Measurements from ENCODE around the gene AKAP11.
A peak's percentile ranks its signal among the peaks of the same experiment; 100 is the strongest.
"Not testable (repeated sequence)": the region's sequence is repeated elsewhere in the genome, so short reads cannot be mapped to it uniquely, and the experiment has no call there.

The AKAP11 gene

GRCh38 chr13:42272115-42272803 is at the start of gene AKAP11:
AKAP11 (plus strand) TSS chr13:42272152; CDS start chr13:42286349, 14,197 bp downstream.
- Mint-ChIP-seq H3K9me3 (no peaks in the 10 kb centered on the region), H3K27ac (peak within 1 kb of the TSS; percentile 95), H3K36me3 (ENCODE audit: low read depth) (peaks cover 22% of the 10 kb centered on the region), H3K4me1 (ENCODE audit: low read depth) (peaks cover 48% of the 10 kb centered on the region), H3K4me3 (peak within 1 kb of the TSS; percentile 93), H3K27me3 (no peaks in the 10 kb centered on the region)
- intact Hi-C loops (cut with micrococcal nuclease): loop anchor here (5.0 to 10.0 kb wide), 2 partner anchors 227 to 1010 kb away; partner anchors contain the start of genes DGKH and MTRF1

- no peak overlapping the region for H3K4me3 Mint-ChIP-seq
- no peak overlapping the region for H3K27ac Mint-ChIP-seq
- intact Hi-C loops (cut with micrococcal nuclease): no loop called here
Observed at GRCh38 chr13:42223681-42224080, 48.3 kb upstream of the AKAP11 start.

GRCh38 chr13:42225051-42225450 is 46.9 kb upstream of the AKAP11 start:
- Mint-ChIP-seq H3K27ac (no peak overlapping the region), H3K4me1 (ENCODE audit: low read depth) (peaks cover 6% of the 10 kb centered on the region), H3K36me3 (ENCODE audit: low read depth) (peaks cover 60% of the 10 kb centered on the region), H3K9me3 (no peaks in the 10 kb centered on the region), H3K27me3 (no peaks in the 10 kb centered on the region), H3K4me3 (no peak overlapping the region)
- intact Hi-C loops (cut with micrococcal nuclease): no loop called here

More at GRCh38 chr13:42223681-42224080, 48.3 kb upstream of the AKAP11 start:
- peaks cover 5% of the 10 kb centered on the region for H3K4me1 Mint-ChIP-seq (ENCODE audit: low read depth)
- no peaks in the 10 kb centered on the region for H3K9me3 Mint-ChIP-seq
- H3K27me3 Mint-ChIP-seq: no peaks in the 10 kb centered on the region
- H3K36me3 Mint-ChIP-seq (ENCODE audit: low read depth): peaks cover 66% of the 10 kb centered on the region

- H3K36me3 Mint-ChIP-seq (ENCODE audit: low read depth): peaks cover 46% of the 10 kb centered on the region
Observed at GRCh38 chr13:42226759-42227158, 45.2 kb upstream of the AKAP11 start.

GRCh38 chr13:42228527-42228926 is 43.4 kb upstream of the AKAP11 start:
- intact Hi-C loops (cut with micrococcal nuclease): no loop called here
- H3K27me3 Mint-ChIP-seq: no peaks in the 10 kb centered on the region
- no peak overlapping the region for H3K4me3 Mint-ChIP-seq
- H3K36me3 Mint-ChIP-seq (ENCODE audit: low read depth): peaks cover 46% of the 10 kb centered on the region
- H3K4me1 Mint-ChIP-seq (ENCODE audit: low read depth): peaks cover 6% of the 10 kb centered on the region
- H3K9me3 Mint-ChIP-seq: no peaks in the 10 kb centered on the region
- peak overlapping the region; percentile 55 for H3K27ac Mint-ChIP-seq

More at GRCh38 chr13:42226759-42227158, 45.2 kb upstream of the AKAP11 start:
- intact Hi-C loops (cut with micrococcal nuclease); H3K4me3 Mint-ChIP-seq; H3K27me3 Mint-ChIP-seq; H3K4me1 Mint-ChIP-seq (ENCODE audit: low read depth); H3K9me3 Mint-ChIP-seq; H3K27ac Mint-ChIP-seq: not testable (repeated sequence)

- intact Hi-C loops (cut with micrococcal nuclease): no loop called here
- H3K27ac Mint-ChIP-seq: no peak overlapping the region
- H3K36me3 Mint-ChIP-seq (ENCODE audit: low read depth): peaks cover 42% of the 10 kb centered on the region
- H3K4me3 Mint-ChIP-seq: no peak overlapping the region
- no peaks in the 10 kb centered on the region for H3K27me3 Mint-ChIP-seq
- no peaks in the 10 kb centered on the region for H3K9me3 Mint-ChIP-seq
- peaks cover 6% of the 10 kb centered on the region for H3K4me1 Mint-ChIP-seq (ENCODE audit: low read depth)
Observed at GRCh38 chr13:42229287-42229686, 42.7 kb upstream of the AKAP11 start.

GRCh38 chr13:42232671-42233070 is 39.3 kb upstream of the AKAP11 start:
- Mint-ChIP-seq H3K4me3 (no peak overlapping the region), H3K27me3 (no peaks in the 10 kb centered on the region), H3K4me1 (ENCODE audit: low read depth) (peaks cover 6% of the 10 kb centered on the region), H3K27ac (no peak overlapping the region), H3K9me3 (no peaks in the 10 kb centered on the region), H3K36me3 (ENCODE audit: low read depth) (peaks cover 13% of the 10 kb centered on the region)
- intact Hi-C loops (cut with micrococcal nuclease): no loop called here

GRCh38 chr13:42233726-42234125 is 38.2 kb upstream of the AKAP11 start:
- Mint-ChIP-seq H3K36me3 (ENCODE audit: low read depth) (peaks cover 7% of the 10 kb centered on the region), H3K27ac (no peak overlapping the region), H3K4me1 (ENCODE audit: low read depth) (peaks cover under 1% of the 10 kb centered on the region), H3K4me3 (no peak overlapping the region), H3K9me3 (no peaks in the 10 kb centered on the region), H3K27me3 (no peaks in the 10 kb centered on the region)
- intact Hi-C loops (cut with micrococcal nuclease): no loop called here

GRCh38 chr13:42239161-42239560 is 32.8 kb upstream of the AKAP11 start:
- no peak overlapping the region for H3K27ac Mint-ChIP-seq
- H3K9me3 Mint-ChIP-seq: no peaks in the 10 kb centered on the region
- no peaks in the 10 kb centered on the region for H3K36me3 Mint-ChIP-seq (ENCODE audit: low read depth)
- no peaks in the 10 kb centered on the region for H3K27me3 Mint-ChIP-seq
- intact Hi-C loops (cut with micrococcal nuclease): no loop called here
- H3K4me3 Mint-ChIP-seq: no peak overlapping the region
- no peaks in the 10 kb centered on the region for H3K4me1 Mint-ChIP-seq (ENCODE audit: low read depth)

GRCh38 chr13:42239644-42240043 is 32.3 kb upstream of the AKAP11 start:
- H3K9me3 Mint-ChIP-seq: no peaks in the 10 kb centered on the region
- H3K4me3 Mint-ChIP-seq: no peak overlapping the region
- intact Hi-C loops (cut with micrococcal nuclease): no loop called here
- no peaks in the 10 kb centered on the region for H3K4me1 Mint-ChIP-seq (ENCODE audit: low read depth)
- H3K36me3 Mint-ChIP-seq (ENCODE audit: low read depth): no peaks in the 10 kb centered on the region
- H3K27ac Mint-ChIP-seq: no peak overlapping the region
- H3K27me3 Mint-ChIP-seq: no peaks in the 10 kb centered on the region

GRCh38 chr13:42246541-42246940 is 25.4 kb upstream of the AKAP11 start:
- H3K9me3 Mint-ChIP-seq: no peaks in the 10 kb centered on the region
- no peaks in the 10 kb centered on the region for H3K27me3 Mint-ChIP-seq
- intact Hi-C loops (cut with micrococcal nuclease): no loop called here
- no peak overlapping the region for H3K4me3 Mint-ChIP-seq
- H3K27ac Mint-ChIP-seq: no peak overlapping the region
- no peaks in the 10 kb centered on the region for H3K4me1 Mint-ChIP-seq (ENCODE audit: low read depth)
- H3K36me3 Mint-ChIP-seq (ENCODE audit: low read depth): no peaks in the 10 kb centered on the region

GRCh38 chr13:42247883-42248282 is 24.1 kb upstream of the AKAP11 start:
- no peaks in the 10 kb centered on the region for H3K36me3 Mint-ChIP-seq (ENCODE audit: low read depth)
- no peaks in the 10 kb centered on the region for H3K4me1 Mint-ChIP-seq (ENCODE audit: low read depth)
- H3K27me3 Mint-ChIP-seq: no peaks in the 10 kb centered on the region
- H3K4me3 Mint-ChIP-seq: no peak overlapping the region
- no peak overlapping the region for H3K27ac Mint-ChIP-seq
- no peaks in the 10 kb centered on the region for H3K9me3 Mint-ChIP-seq
- intact Hi-C loops (cut with micrococcal nuclease): no loop called here

GRCh38 chr13:42255886-42256285 is 16.1 kb upstream of the AKAP11 start:
- Mint-ChIP-seq H3K4me1 (ENCODE audit: low read depth) (no peaks in the 10 kb centered on the region), H3K27me3 (no peaks in the 10 kb centered on the region), H3K4me3 (no peak overlapping the region), H3K9me3 (no peaks in the 10 kb centered on the region), H3K27ac (no peak overlapping the region), H3K36me3 (ENCODE audit: low read depth) (no peaks in the 10 kb centered on the region)
- intact Hi-C loops (cut with micrococcal nuclease): no loop called here

GRCh38 chr13:42258747-42259146 is 13.2 kb upstream of the AKAP11 start:
- H3K27me3 Mint-ChIP-seq: no peaks in the 10 kb centered on the region
- intact Hi-C loops (cut with micrococcal nuclease): no loop called here
- no peak overlapping the region for H3K27ac Mint-ChIP-seq
- H3K4me1 Mint-ChIP-seq (ENCODE audit: low read depth): no peaks in the 10 kb centered on the region
- H3K9me3 Mint-ChIP-seq: no peaks in the 10 kb centered on the region
- no peak overlapping the region for H3K4me3 Mint-ChIP-seq
- H3K36me3 Mint-ChIP-seq (ENCODE audit: low read depth): no peaks in the 10 kb centered on the region

- intact Hi-C loops (cut with micrococcal nuclease): no loop called here
- Mint-ChIP-seq H3K9me3 (no peaks in the 10 kb centered on the region), H3K27me3 (no peaks in the 10 kb centered on the region), H3K4me1 (ENCODE audit: low read depth) (no peaks in the 10 kb centered on the region), H3K27ac (no peak overlapping the region), H3K36me3 (ENCODE audit: low read depth) (no peaks in the 10 kb centered on the region), H3K4me3 (no peak overlapping the region)
Observed at GRCh38 chr13:42259515-42259914, 12.4 kb upstream of the AKAP11 start.
